ENCODE results near the gene KRTAP4-16. TPM values are rescaled to one million over a fixed set of nuclear protein-coding genes. Genes with fewer than 3 reads are reported as not detected.

The KRTAP4-16 gene
- total RNA-seq, 1 experiment from 2014 or later = not detected

GRCh38 chr17:41126412-41126811, 24.4 kb upstream of the KRTAP4-16 start:
- Histone ChIP-seq H4K8ac (replicated peaks; ENCODE audit: insufficient read length, low read depth, low read length) (no peak overlapping the region), H3T11ph (ENCODE audit: low read length) (no peak overlapping the region), H3K4ac (ENCODE audit: low read depth, low read length) (no peak overlapping the region), H3K79me1 (ENCODE audit: insufficient read depth, low read depth, low read length, poor library complexity, severe bottlenecking) (no peaks in the 10 kb centered on the region), H3K79me2 (ENCODE audit: insufficient read depth, low read length) (no peaks in the 10 kb centered on the region), H4K91ac (ENCODE audit: insufficient read length, low read depth, low read length) (no peak overlapping the region), H4K20me1 (ENCODE audit: control insufficient read depth, insufficient read depth, insufficient read length) (no peaks in the 10 kb centered on the region), H3K4me1 (ENCODE audit: insufficient read depth, low read length) (no peaks in the 10 kb centered on the region), H3K23ac (ENCODE audit: insufficient read length, low read depth, low read length) (no peak overlapping the region), H3K9ac (ENCODE audit: extremely low read depth, insufficient read length, low read length) (no peak overlapping the region), H3K27ac (ENCODE audit: insufficient read length, low read depth, low read length) (no peak overlapping the region), H3K56ac (ENCODE audit: insufficient read length, low read depth, low read length) (no peak overlapping the region), H3K9me3 (ENCODE audit: control insufficient read depth, low read depth, low read length) (no peaks in the 10 kb centered on the region), H2AFZ (ENCODE audit: low read length) (no peak overlapping the region), H3K27me3 (ENCODE audit: insufficient read depth, low read length) (no peaks in the 10 kb centered on the region), H2BK5ac (ENCODE audit: insufficient read length, low read length) (no peak overlapping the region), H3K23me2 (ENCODE audit: insufficient read length, low read depth, low read length, poor library complexity, severe bottlenecking) (no peaks in the 10 kb centered on the region), H2AK5ac (ENCODE audit: insufficient read length, low read length) (no peak overlapping the region), H2BK120ac (ENCODE audit: low read depth, low read length, poor library complexity, severe bottlenecking) (no peak overlapping the region), H3K14ac (ENCODE audit: insufficient read depth, low read length) (no peak overlapping the region), H2BK15ac (ENCODE audit: low read depth, low read length) (no peak overlapping the region), H4K5ac (ENCODE audit: insufficient read length, low read depth, low read length) (no peak overlapping the region), H2BK12ac (ENCODE audit: insufficient read length, low read depth, low read length) (no peak overlapping the region), H2BK20ac (ENCODE audit: low read depth, low read length, poor library complexity, severe bottlenecking) (no peak overlapping the region), H3K4me2 (ENCODE audit: insufficient read depth, insufficient read length, low read length) (no peak overlapping the region), H3K18ac (ENCODE audit: insufficient read length, low read depth, low read length) (no peak overlapping the region)
- H3K9me3 Mint-ChIP-seq = peaks cover 4 to 11% of the 10 kb centered on the region in 2 experiments; a peak in 4 of 5 replicates
- no peak overlapping the region for H3K27ac Mint-ChIP-seq
- H3K36me3 Mint-ChIP-seq (ENCODE audit: insufficient read depth in 1 of 3, low read depth in 3 of 3) = peaks cover 0 to 2% (median 0%) of the 10 kb centered on the region in 3 experiments; a peak in 2 of 7 replicates
- H3K4me1 Mint-ChIP-seq = peaks cover 5% of the 10 kb centered on the region in 2 experiments
- H3K27me3 Mint-ChIP-seq (ENCODE audit: low read depth) = no peaks in the 10 kb centered on the region; the same call in 1 of the 2 replicates
- TF ChIP-seq CTCF (conservative IDR thresholded peaks at IDR 0.05) = no peak
- no CpG with 5 or more reads among the region's 3 CpGs for WGBS (ENCODE audit: extremely low coverage, insufficient read length, low lambda C conversion rate)
- DNase-seq = no peak
- H3K4me3 Mint-ChIP-seq = no peak overlapping the region
